Psoas muscle (tissue), 8 donors: Measurements from ENCODE around the gene HMCN2. TPM values are rescaled to one million over a fixed set of nuclear protein-coding genes. Genes with fewer than 3 reads are reported as not detected.
A peak's percentile ranks its signal among the peaks of the same experiment; 100 is the strongest.

ENCODE experiments used
- ATAC-seq, 4 donors: fragments of 200-7000 bp; cut with Tn5 transposase; one replicate each; pipeline ENCODE4 v1.9.1; 2020; ENCODE audit warnings: moderate library complexity in 3 of 4, mild to moderate bottlenecking in 2 of 4
- DNase-seq, 2 donors: peaks; one replicate each; pipeline ENCODE4 v3.0.0-alpha.2; 2020
- H3K27ac ChIP-seq: fragments of 200-600 bp; one replicate; pipeline ENCODE4 v1.8.0; 2022
- H3K27me3 ChIP-seq, 3 donors: fragments of 200-600 bp in 1 of 3; one replicate each; pipeline versions ENCODE4 v1.6.1 to v1.8.0; 2013 to 2022; ENCODE audit warnings: low read length in 2 of 3, mild to moderate bottlenecking in 2 of 3, moderate library complexity in 1 of 3; ENCODE audit not compliant: insufficient read depth in 3 of 3
- H3K36me3 ChIP-seq, 2 donors: fragments of 200-600 bp in 1 of 2; one replicate each; pipeline versions ENCODE4 v1.6.1 to v1.8.0; 2013 to 2022; ENCODE audit warnings: low read depth in 1 of 2, mild to moderate bottlenecking in 1 of 2, moderate library complexity in 1 of 2; ENCODE audit not compliant: insufficient read depth in 1 of 2
- H3K4me1 ChIP-seq: fragments of 200-600 bp; one replicate; pipeline ENCODE4 v1.8.0; 2022
- H3K4me3 ChIP-seq: fragments of 200-600 bp; one replicate; pipeline ENCODE4 v1.8.0; 2022; ENCODE audit warnings: mild to moderate bottlenecking
- H3K9me3 ChIP-seq: fragments of 200-600 bp; one replicate; pipeline ENCODE4 v1.8.0; 2022
- WGBS, 3 donors: extraction: QIAGEN DNeasy Blood & Tissue Kit; methylation state at CpG; one replicate each; pipeline versions ENCODE4 v1.1.6 to v1.1.7; 2013; 5-methylcytosine and 5-hydroxymethylcytosine counted together
- intact Hi-C, 2 donors: fragments of 100-400 bp; cut with DNase I; formaldehyde crosslinking; loops; one replicate each; pipeline versions ENCODE4 v1.11.0 to v1.14.2; 2022
- polyA plus RNA-seq, 3 donors: library from polyadenylated mRNA; stranded (reverse); fragments of 200-250 nt; gene quantifications; one replicate each; pipeline ENCODE4 v1.2.3, GENCODE V29; 2013
- total RNA-seq, 4 donors: library from RNA; stranded (reverse); fragmentation: NEBNext Ultra II Directional in 2 of 4; extraction: Animal tissue kit (Norgen Biotek cat#: 25700) in 2 of 4; gene quantifications; one replicate each; pipeline versions ENCODE4 v1.2.1 to v1.2.4, GENCODE V29; 2021 to 2023
- TF ChIP-seq, protein P1 (sequence below): fragments of 200-600 bp; IDR thresholded peaks from one replicate; pipeline ENCODE4 v1.8.0; 2022; ENCODE audit warnings: antibody characterized with exemption
- donor health status: healthy with polysubstance abuse.
- donor health status: DM: no; HTN: no; CAD: no; lungs with moderate emphysema.
- donor health status: Bipolar disorder and iron deficiency.
- donor health status: healthy.
- donor health status: DM: yes; HTN: yes; CAD: no.
- donor health status: DM: no; HTN: no; CAD: no.
- donor health status: DM: no; HTN: no; CAD: no.
- donor health status: DM: yes; HTN: yes; CAD: no.

Gene HMCN2
- total and polyA plus RNA-seq, 7 donors = 3.6 to 13.2 (median 6.7) TPM

DNA sequence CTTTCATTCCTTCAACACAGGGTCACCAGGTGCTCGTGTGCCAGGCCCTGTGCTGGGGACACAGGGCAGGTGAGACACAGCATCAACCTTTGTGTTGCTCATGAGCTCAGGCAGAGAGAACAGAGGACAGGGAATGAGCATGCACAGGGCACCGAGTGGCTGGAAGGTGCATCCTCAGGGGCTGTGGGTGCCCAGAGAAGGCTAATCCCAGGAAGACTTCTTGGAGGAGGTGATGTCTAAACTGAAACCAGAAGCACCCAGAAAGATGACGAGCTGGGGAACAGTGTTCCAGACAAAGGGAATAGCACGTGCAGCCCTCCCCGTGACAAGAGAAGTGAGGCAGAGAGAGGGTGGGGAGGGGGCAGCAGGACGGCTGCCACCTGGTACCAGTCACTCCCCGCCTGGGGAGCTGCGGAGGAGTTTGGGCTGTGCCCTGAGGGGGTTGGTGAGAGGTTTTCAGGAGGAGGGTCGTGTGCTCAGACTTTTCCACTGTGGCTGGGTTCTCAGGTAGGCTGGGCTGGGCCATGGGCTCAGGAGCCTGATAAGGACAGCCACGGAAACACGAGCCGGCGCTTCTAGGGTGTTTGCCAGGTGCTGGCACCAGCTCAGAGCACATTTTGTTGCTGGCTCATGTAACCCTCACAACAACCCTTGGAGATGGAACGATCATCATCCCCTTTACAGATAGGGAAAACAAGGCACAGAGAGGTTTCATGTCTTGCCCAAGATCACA is 46.0 kb downstream of the HMCN2 start:
- 31 to 54% (median 33%) methylated on average over 14 of the region's 14 CpGs for WGBS, 3 donors
- Histone ChIP-seq H3K36me3 (no peaks in the 10 kb centered on the region), H3K9me3 (no peaks in the 10 kb centered on the region), H3K27me3 (peaks cover 0 to 53% (median 14%) of the 10 kb centered on the region in 3 donors), H3K27ac (no peak overlapping the region), H3K4me3 (no peak overlapping the region), H3K4me1 (no peaks in the 10 kb centered on the region)
- TF ChIP-seq, protein P1, sequence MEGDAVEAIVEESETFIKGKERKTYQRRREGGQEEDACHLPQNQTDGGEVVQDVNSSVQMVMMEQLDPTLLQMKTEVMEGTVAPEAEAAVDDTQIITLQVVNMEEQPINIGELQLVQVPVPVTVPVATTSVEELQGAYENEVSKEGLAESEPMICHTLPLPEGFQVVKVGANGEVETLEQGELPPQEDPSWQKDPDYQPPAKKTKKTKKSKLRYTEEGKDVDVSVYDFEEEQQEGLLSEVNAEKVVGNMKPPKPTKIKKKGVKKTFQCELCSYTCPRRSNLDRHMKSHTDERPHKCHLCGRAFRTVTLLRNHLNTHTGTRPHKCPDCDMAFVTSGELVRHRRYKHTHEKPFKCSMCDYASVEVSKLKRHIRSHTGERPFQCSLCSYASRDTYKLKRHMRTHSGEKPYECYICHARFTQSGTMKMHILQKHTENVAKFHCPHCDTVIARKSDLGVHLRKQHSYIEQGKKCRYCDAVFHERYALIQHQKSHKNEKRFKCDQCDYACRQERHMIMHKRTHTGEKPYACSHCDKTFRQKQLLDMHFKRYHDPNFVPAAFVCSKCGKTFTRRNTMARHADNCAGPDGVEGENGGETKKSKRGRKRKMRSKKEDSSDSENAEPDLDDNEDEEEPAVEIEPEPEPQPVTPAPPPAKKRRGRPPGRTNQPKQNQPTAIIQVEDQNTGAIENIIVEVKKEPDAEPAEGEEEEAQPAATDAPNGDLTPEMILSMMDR = no peak
- peak in 1 of 2 donors; percentile 48 for DNase-seq
- no peak for ATAC-seq
- intact Hi-C loops = no loop called here

DNA sequence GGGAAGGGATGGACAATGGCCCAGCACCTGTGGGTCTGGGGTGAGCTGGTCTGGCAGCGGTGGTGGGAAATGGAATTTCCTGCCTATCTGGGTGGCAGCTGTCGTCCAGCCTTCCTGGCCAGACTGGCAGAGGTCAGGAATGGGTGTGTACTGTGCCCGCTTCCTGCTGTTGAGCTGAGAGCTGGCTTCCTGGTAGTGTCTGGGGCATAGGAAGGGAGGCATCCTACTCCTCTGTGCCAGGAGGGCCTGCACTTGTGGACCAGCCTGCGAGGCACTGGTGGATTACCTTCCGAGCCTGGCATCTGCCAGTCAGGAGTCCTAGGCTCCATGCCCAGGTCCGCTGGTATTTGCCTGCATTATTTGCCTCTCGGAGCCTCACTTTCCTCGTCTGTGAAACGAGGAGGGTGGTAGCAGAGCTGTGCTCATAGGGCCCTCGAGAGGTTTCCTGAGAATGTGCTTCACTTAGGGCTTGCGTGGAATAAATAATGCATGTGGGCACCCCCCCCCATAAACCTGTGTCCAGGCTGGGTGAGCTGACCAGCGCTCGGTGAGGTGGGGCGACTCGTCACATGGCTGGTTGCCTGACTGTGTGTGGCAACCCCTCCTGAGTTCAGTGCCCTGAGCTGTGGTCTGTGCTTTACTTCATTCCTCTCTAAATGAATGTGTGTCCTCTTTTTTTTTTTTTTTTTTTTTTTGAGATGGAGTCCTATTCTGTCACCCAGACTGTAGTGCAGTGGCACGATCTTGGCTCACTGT is 47.7 kb downstream of the HMCN2 start:
- Histone ChIP-seq H3K27me3 (peaks cover 0 to 65% (median 15%) of the 10 kb centered on the region in 3 donors), H3K9me3 (no peaks in the 10 kb centered on the region), H3K36me3 (no peaks in the 10 kb centered on the region), H3K27ac (no peak overlapping the region), H3K4me1 (no peaks in the 10 kb centered on the region), H3K4me3 (no peak overlapping the region)
- peak in 3 of 4 donors; percentile 35 to 58 (median 50) for ATAC-seq
- TF ChIP-seq, protein P1 = no peak
- 26 to 41% (median 37%) methylated on average over 16 of the region's 16 CpGs for WGBS, 3 donors
- intact Hi-C loops = no loop called here
- DNase-seq = no peak

DNA sequence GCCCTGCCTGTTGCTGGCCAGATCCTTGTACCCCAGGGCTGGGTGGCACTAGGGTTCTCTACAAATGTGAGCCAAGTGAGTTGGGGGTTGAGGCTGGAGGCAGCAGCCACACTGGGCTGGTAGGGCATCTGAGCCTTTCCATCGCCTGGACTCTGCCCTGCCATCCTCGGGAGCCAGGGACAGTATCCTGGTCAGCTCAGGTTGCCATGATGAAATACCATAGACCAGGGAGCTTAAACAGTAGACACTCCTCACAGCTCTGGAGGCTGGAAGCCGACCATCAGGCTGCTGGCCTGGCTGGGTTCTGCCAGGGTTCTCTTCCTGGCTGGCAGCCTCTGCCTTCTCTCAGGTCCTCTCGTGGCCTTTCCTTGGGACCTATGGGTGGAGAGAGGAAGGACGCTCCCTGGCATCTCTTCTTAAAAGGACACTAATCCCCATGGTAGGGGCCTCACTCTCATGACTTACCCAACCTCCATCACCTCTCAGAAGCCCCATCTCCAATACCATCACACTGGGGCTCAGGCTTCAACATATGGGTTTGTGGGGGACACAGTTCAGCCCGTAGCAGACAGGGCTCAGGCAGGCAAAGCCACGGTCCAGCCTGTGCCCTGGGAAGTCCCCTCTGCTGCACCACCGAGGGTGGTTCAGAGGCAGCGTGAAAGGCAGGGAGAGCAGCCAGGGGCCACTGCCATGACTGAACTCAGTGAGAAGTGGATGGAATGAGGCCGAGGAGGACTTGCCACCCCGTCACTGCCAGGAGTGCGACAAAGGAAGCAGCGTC is 50.1 kb downstream of the HMCN2 start:
- no peaks in the 10 kb centered on the region for H3K9me3 ChIP-seq
- H3K4me3 ChIP-seq = no peak overlapping the region
- no peak overlapping the region for H3K27ac ChIP-seq
- H3K36me3 ChIP-seq = no peaks in the 10 kb centered on the region
- peaks cover 0 to 70% (median 17%) of the 10 kb centered on the region in 3 donors for H3K27me3 ChIP-seq
- ATAC-seq (no peak), DNase-seq (peak in 1 of 2 donors; percentile 33)
- intact Hi-C loops = no loop called here
- H3K4me1 ChIP-seq = no peaks in the 10 kb centered on the region
- TF ChIP-seq, protein P1 = no peak
- 30 to 62% (median 41%) methylated on average over 13 of the region's 13 CpGs for WGBS, 3 donors

DNA sequence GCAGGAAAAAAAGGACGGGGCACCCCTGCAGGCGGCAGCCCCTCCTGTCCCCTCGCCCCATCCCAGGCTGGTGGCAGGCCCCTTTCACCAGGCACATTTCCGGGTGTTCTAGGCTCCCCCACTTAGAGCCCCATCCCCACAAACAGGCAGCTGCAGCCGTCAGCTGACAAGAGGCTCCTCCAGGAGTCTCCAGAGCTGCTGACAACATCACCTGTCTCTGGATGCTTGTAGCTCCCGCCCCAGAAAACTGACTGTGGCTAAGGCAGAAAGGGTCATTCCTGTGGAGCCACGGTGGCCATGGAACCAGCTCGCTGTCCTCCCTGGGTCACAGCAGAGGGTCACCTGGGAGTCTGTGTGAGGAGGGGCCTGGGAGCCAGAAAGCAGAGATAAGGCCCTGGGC is 50.9 kb downstream of the HMCN2 start:
- no peak overlapping the region for H3K4me3 ChIP-seq
- ATAC-seq (no peak), DNase-seq (no peak)
- 55 to 72% (median 67%) methylated on average over 6 to 8 of the region's 8 CpGs for WGBS, 3 donors
- TF ChIP-seq, protein P1 = no peak
- H3K27ac ChIP-seq = no peak overlapping the region
- H3K9me3 ChIP-seq = no peaks in the 10 kb centered on the region
- H3K4me1 ChIP-seq = no peaks in the 10 kb centered on the region
- no peaks in the 10 kb centered on the region for H3K36me3 ChIP-seq
- peaks cover 0 to 70% (median 17%) of the 10 kb centered on the region in 3 donors for H3K27me3 ChIP-seq
- intact Hi-C loops = no loop called here
